GM12878 (cell line): ENCODE results near the gene SYNGR3. TPM values are rescaled to one million over a fixed set of nuclear protein-coding genes. Genes with fewer than 3 reads are reported as not detected.

ENCODE experiments used
- ATAC-seq: fragments of 200-7000 bp; cut with Tn5 transposase; 3 replicates; pipeline ENCODE4 v1.9.1; 2020; ENCODE audit warnings: mild to moderate bottlenecking, moderate library complexity
- BruUV-seq: library from RNA; stranded (reverse); fragments of 400-500 nt; replicated peaks from 2 replicates; lab custom pipeline; 2021; lab: Mats Ljungman, UMichigan
- CTCF ChIA-PET: fragments of 300-600 bp; sonication (Branson Sonifier 250); formaldehyde crosslinking; extraction: SDS; loops from one replicate; lab custom pipeline; 2021; ENCODE audit warnings: inconsistent platforms; lab: Yijun Ruan, JAX
- POLR2A ChIA-PET: fragments of 350-600 bp; formaldehyde crosslinking; extraction: SDS; loops from one replicate; lab custom pipeline; 2021; ENCODE audit warnings: inconsistent platforms; lab: Charles Lee
- RAD21 ChIA-PET: fragments of 300-600 bp; sonication (Branson Sonifier 250); formaldehyde crosslinking; loops from one replicate; lab custom pipeline; 2023; ENCODE audit warnings: antibody characterized with exemption; ENCODE audit not compliant: unreplicated experiment; lab: Charles Lee
- SMC1A ChIA-PET: fragments of 300-600 bp; sonication (Branson Sonifier 250); formaldehyde crosslinking; loops from one replicate; lab custom pipeline; 2023; ENCODE audit not compliant: unreplicated experiment, uncharacterized antibody; lab: Charles Lee
- DNase-seq: peaks from one replicate; pipeline ENCODE4 v3.0.0-alpha.2; 2011; ENCODE audit warnings: low read depth, low spot score
- FAIRE-seq: peaks from 3 replicates; lab custom pipeline; 2011; peaks lifted over from hg19 to GRCh38; lab: Jason Lieb, UNC
- H2AFZ ChIP-seq: 2 replicates; pipeline ENCODE4 v1.6.0; 2011; ENCODE audit warnings: low read depth, low read length, control low read depth; ENCODE audit not compliant: control insufficient read depth
- H3K27ac ChIP-seq: 2 replicates; pipeline ENCODE4 v1.5.1; 2011; ENCODE audit warnings: control low read depth; ENCODE audit not compliant: control insufficient read depth, insufficient read depth
- H3K27me3 ChIP-seq, 2 experiments: replicated peaks in 1 of 2; 2 replicates each; pipeline versions ENCODE4 v1.6.0 to v1.6.1; 2011; ENCODE audit warnings: low read length in 1 of 2; ENCODE audit not compliant: control insufficient read depth in 2 of 2, insufficient read depth in 2 of 2
- H3K36me3 ChIP-seq, 2 experiments: 2 replicates each; pipeline ENCODE4 v1.5.1; 2011; ENCODE audit warnings: low read length in 1 of 2; ENCODE audit not compliant: control insufficient read depth in 2 of 2, insufficient read depth in 2 of 2
- H3K4me1 ChIP-seq: 2 replicates; pipeline ENCODE4 v1.6.1; 2011; ENCODE audit warnings: mild to moderate bottlenecking, low read length, moderate library complexity, mixed read lengths; ENCODE audit not compliant: control insufficient read depth, insufficient read depth
- H3K4me2 ChIP-seq: 2 replicates; pipeline ENCODE4 v1.6.0; 2011; ENCODE audit warnings: control low read depth; ENCODE audit not compliant: control insufficient read depth, insufficient read depth
- H3K4me3 ChIP-seq: fragments of 200-600 bp; sonication (generic); 2 replicates; pipeline ENCODE4 v1.5.1; 2016
- H3K79me2 ChIP-seq: 2 replicates; pipeline ENCODE4 v1.6.0; 2011; ENCODE audit warnings: low read length; ENCODE audit not compliant: control insufficient read depth, insufficient read depth
- H3K9ac ChIP-seq: 2 replicates; pipeline ENCODE4 v1.8.0; 2011; ENCODE audit warnings: low read length, control low read depth, mixed read lengths; ENCODE audit not compliant: control insufficient read depth, insufficient read depth
- H3K9me3 ChIP-seq: replicated peaks from 3 replicates; pipeline ENCODE4 v1.5.1; 2011; ENCODE audit warnings: mild to moderate bottlenecking, low read length; ENCODE audit not compliant: control insufficient read depth, insufficient read depth
- H4K20me1 ChIP-seq: 2 replicates; pipeline ENCODE4 v1.6.0; 2011; ENCODE audit not compliant: control insufficient read depth, insufficient read depth
- HDAC6 ChIP-seq: fragments of 200-600 bp; sonication (generic); IDR thresholded peaks from one replicate; pipeline ENCODE4 v1.8.0; 2017; ENCODE audit warnings: antibody characterized with exemption; ENCODE audit not compliant: unreplicated experiment
- KDM1A ChIP-seq: fragments of 200-600 bp; sonication (generic); IDR thresholded peaks from 2 replicates; pipeline ENCODE4 v1.6.1; 2016; ENCODE audit warnings: borderline replicate concordance
- LARP7 ChIP-seq: fragments of 450-650 bp; IDR thresholded peaks from 2 replicates; pipeline ENCODE4 v1.6.1; 2017; ENCODE audit warnings: mild to moderate bottlenecking
- MTA3 ChIP-seq: IDR thresholded peaks from 2 replicates; pipeline ENCODE4 v1.6.1; 2012; ENCODE audit warnings: low read length, inconsistent platforms, borderline replicate concordance
- NKRF ChIP-seq: fragments of 450-650 bp; conservative IDR thresholded peaks from 2 replicates; pipeline ENCODE4 v1.6.1; 2017; ENCODE audit warnings: mild to moderate bottlenecking, moderate library complexity
- SIN3A ChIP-seq: IDR thresholded peaks from 2 replicates; pipeline ENCODE4 v1.6.1; 2012; ENCODE audit warnings: low read depth, low read length, improper control_type of control experiment
- SMARCA5 ChIP-seq: fragments of 450-650 bp; IDR thresholded peaks from 2 replicates; pipeline ENCODE4 v1.6.1; 2017; ENCODE audit warnings: mild to moderate bottlenecking
- SRF ChIP-seq, 2 experiments: IDR thresholded peaks; 2 replicates each; pipeline ENCODE4 v1.6.1; 2011; ENCODE audit warnings: low read depth in 2 of 2, low read length in 2 of 2, mild to moderate bottlenecking in 1 of 2, moderate library complexity in 1 of 2
- ZSCAN29 ChIP-seq: fragments of 450-650 bp; IDR thresholded peaks from 2 replicates; pipeline ENCODE4 v1.6.1; 2017; ENCODE audit warnings: mild to moderate bottlenecking, moderate library complexity
- WGBS: methylation state at CpG from one replicate; pipeline ENCODE4 v1.1.6; 2016; ENCODE audit warnings: low lambda C conversion rate; ENCODE audit not compliant: insufficient replicate concordance, insufficient coverage; ENCODE audit errors: missing lambda C conversion rate; 5-methylcytosine and 5-hydroxymethylcytosine counted together
- in situ Hi-C: fragments of 300-500 bp; cut with MboI; formaldehyde crosslinking; loops from 9 replicates; pipeline ENCODE4 v1.14.3; 2018; ENCODE audit warnings: mixed read lengths
- intact Hi-C: fragments of 100-400 bp; cut with micrococcal nuclease; formaldehyde crosslinking; loops from one replicate; pipeline ENCODE4 v1.14.2; 2022; ENCODE audit not compliant: unreplicated experiment
- polyA plus RNA-seq, 11 experiments: library from polyadenylated mRNA; depleted of rRNA in 4 of 11; unstranded in 6 of 11; stranded (reverse) in 5 of 11; fragments of >200 nt; fragmentation: Nextera tagmentation in 4 of 11; fragmentation: Illumina TruSeq in 1 of 11; extraction: Ambion mirVana in 4 of 11; extraction: Trizol in 1 of 11; gene quantifications; 1 replicate in 1 of 11; 2 replicates in 10 of 11; pipeline versions ENCODE4 v1.2.1 to v1.2.3, GENCODE V29; 2011 to 2016; ENCODE audit warnings: inconsistent platforms in 2 of 11, missing spikeins in 2 of 11, low read depth in 1 of 11
- total RNA-seq, 4 experiments: library from RNA; depleted of rRNA in 3 of 4; stranded (reverse); fragments of >200 nt in 3 of 4; fragmentation: Illumina TruSeq in 1 of 4; extraction: Trizol in 1 of 4; gene quantifications; 2 replicates each; pipeline versions ENCODE4 v1.2.1 to v1.2.3, GENCODE V29; 2013 to 2021
- TF ChIP-seq, protein P1 (sequence below): fragments of 450-650 bp; IDR thresholded peaks from 2 replicates; pipeline ENCODE4 v1.6.1; 2016; ENCODE audit warnings: mild to moderate bottlenecking, moderate library complexity, borderline replicate concordance
- TF ChIP-seq, protein P2 (sequence below): IDR thresholded peaks from 2 replicates; pipeline ENCODE4 v1.6.1; 2011; ENCODE audit warnings: borderline replicate concordance, low read depth, mild to moderate bottlenecking, moderate library complexity, low read length; ENCODE audit not compliant: insufficient read depth, poor library complexity, severe bottlenecking

SYNGR3 gene
- total and polyA plus RNA-seq, 10 of the 15 experiments (the other 5 are each of a cell fraction or from before 2014, with no cell fraction given): 1.2 to 18.1 (median 6.6) TPM

DNA sequence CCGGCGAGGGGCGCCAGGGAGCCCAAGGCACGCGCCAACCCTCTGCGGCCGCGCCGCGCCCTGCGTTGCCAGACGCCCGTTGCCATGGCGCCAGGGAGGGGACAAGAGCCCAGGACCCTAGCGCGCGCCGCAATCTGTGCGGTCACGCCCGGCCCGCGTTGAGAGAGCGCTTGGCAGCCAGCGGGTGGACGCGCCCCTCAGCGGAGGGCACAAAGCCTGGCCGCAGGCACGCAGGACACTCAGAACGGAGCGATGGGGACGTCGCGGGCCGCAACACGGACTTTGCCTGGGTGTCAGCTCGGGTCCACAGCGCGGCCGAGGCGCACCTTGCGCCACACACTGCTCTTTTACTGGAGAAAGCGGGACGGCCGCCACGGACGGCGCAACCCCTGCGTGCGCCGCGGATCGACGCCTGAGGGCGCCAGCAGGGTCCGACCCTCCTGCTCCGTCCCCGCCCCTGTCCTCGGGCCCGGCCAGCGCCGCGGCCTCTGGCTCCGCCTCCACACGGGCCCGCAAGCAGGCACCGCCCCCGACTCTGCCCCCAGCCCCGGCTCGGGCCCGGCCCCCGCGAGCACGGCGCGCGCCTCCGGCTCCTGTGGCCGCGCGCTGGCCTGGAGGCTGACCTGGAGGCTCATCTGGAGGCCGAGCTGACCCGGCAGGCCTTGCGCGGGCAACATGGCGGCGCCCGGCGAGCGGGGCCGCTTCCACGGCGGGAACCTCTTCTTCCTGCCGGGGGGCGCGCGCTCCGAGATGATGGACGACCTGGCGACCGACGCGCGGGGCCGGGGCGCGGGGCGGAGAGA lies 6.0 kb upstream of the SYNGR3 start, which contains the start of gene GFER (continued):
- TF ChIP-seq HDAC6 (no peak), SMARCA5 (peak; percentile 99)

DNA sequence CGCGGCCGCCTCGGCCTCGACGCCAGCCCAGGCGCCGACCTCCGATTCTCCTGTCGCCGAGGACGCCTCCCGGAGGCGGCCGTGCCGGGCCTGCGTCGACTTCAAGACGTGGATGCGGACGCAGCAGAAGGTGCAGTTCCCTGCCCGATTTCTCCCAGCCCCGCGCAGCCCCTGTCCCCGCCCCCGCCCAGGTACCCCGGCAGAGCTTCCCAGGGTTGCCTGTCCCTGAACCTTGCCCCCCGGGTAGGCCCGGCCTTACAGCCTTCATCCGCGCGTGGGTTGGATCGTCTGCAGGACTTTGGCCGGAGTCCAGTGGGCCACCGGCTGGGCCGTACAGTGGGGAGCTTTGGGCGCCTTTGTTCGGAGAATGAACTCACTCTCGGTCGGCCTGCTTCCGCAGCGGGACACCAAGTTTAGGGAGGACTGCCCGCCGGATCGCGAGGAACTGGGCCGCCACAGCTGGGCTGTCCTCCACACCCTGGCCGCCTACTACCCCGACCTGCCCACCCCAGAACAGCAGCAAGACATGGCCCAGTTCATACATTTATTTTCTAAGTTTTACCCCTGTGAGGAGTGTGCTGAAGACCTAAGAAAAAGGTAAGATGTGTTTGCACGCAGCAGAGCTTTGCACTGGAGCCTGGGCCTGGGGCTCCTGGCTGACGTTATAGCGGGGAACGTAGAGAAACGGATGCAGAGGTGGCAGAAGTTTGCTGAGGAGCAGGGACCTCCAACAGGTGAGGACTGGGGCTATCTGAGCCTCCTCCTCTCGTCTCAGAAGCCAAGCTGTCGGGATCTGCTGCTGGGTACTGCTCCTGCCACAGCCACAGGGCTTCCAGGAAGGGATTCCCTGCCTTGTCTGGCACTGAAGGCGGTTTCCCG lies 5.2 kb upstream of the SYNGR3 start:
- peaks cover 5 to 6% of the 10 kb centered on the region in 2 experiments; a peak in 3 of 4 replicates for H3K36me3 ChIP-seq
- no TSS peak for BruUV-seq
- peak overlapping the region; percentile 64 for H2AFZ ChIP-seq
- ChIA-PET CTCF (interaction anchor here (1.6 kb wide), 1 partner anchor 19 kb away, joined by 6 read pairs; no protein-coding TSS in a partner anchor), POLR2A (interaction anchor here (1.6 to 4.7 kb wide), 2 partner anchors 13 to 20 kb away, joined by 8 to 21 read pairs; partner anchors contain the start of genes RPS2 and TBL3), RAD21 (interaction anchor here (0.9 to 2.1 kb wide), 3 partner anchors 13 to 156 kb away, joined by 3 to 6 read pairs (median 3); partner anchors contain the start of gene TBL3), SMC1A (no interaction called here)
- WGBS: 15% methylated on average over 37 of the region's 58 CpGs
- peak overlapping the region; percentile 95 for H3K4me2 ChIP-seq
- intact Hi-C loops: no loop called here
- peak overlapping the region; percentile 80 for H3K9ac ChIP-seq
- no peaks in the 10 kb centered on the region; the same call in none of the 2 replicates for H3K79me2 ChIP-seq
- peak overlapping the region; percentile 87 for H3K4me3 ChIP-seq
- no peaks in the 10 kb centered on the region for H3K9me3 ChIP-seq
- FAIRE-seq (no peak), DNase-seq (no peak), ATAC-seq (peak; percentile 23)
- peaks cover 28% of the 10 kb centered on the region for H3K4me1 ChIP-seq
- in situ Hi-C loops: no loop called here
- H3K27ac ChIP-seq: no peak overlapping the region
- H4K20me1 ChIP-seq: no peaks in the 10 kb centered on the region
- 0 out of 4 replicates have a peak, but pooled peaks cover 0 to 5% of the 10 kb centered on the region in 2 experiments for H3K27me3 ChIP-seq
- TF ChIP-seq SIN3A: no peak; the same call in 1 of the 2 replicates
- TF ChIP-seq, protein P1, sequence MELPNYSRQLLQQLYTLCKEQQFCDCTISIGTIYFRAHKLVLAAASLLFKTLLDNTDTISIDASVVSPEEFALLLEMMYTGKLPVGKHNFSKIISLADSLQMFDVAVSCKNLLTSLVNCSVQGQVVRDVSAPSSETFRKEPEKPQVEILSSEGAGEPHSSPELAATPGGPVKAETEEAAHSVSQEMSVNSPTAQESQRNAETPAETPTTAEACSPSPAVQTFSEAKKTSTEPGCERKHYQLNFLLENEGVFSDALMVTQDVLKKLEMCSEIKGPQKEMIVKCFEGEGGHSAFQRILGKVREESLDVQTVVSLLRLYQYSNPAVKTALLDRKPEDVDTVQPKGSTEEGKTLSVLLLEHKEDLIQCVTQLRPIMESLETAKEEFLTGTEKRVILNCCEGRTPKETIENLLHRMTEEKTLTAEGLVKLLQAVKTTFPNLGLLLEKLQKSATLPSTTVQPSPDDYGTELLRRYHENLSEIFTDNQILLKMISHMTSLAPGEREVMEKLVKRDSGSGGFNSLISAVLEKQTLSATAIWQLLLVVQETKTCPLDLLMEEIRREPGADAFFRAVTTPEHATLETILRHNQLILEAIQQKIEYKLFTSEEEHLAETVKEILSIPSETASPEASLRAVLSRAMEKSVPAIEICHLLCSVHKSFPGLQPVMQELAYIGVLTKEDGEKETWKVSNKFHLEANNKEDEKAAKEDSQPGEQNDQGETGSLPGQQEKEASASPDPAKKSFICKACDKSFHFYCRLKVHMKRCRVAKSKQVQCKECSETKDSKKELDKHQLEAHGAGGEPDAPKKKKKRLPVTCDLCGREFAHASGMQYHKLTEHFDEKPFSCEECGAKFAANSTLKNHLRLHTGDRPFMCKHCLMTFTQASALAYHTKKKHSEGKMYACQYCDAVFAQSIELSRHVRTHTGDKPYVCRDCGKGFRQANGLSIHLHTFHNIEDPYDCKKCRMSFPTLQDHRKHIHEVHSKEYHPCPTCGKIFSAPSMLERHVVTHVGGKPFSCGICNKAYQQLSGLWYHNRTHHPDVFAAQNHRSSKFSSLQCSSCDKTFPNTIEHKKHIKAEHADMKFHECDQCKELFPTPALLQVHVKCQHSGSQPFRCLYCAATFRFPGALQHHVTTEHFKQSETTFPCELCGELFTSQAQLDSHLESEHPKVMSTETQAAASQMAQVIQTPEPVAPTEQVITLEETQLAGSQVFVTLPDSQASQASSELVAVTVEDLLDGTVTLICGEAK: no peak
- 0 out of 2 replicates have a peak, but pooled peaks have one; percentile 70 for TF ChIP-seq NKRF
- no peak for TF ChIP-seq MTA3
- TF ChIP-seq ZSCAN29: no peak
- TF ChIP-seq LARP7: 0 out of 2 replicates have a peak, but pooled peaks have one; percentile 8
- TF ChIP-seq, protein P2, sequence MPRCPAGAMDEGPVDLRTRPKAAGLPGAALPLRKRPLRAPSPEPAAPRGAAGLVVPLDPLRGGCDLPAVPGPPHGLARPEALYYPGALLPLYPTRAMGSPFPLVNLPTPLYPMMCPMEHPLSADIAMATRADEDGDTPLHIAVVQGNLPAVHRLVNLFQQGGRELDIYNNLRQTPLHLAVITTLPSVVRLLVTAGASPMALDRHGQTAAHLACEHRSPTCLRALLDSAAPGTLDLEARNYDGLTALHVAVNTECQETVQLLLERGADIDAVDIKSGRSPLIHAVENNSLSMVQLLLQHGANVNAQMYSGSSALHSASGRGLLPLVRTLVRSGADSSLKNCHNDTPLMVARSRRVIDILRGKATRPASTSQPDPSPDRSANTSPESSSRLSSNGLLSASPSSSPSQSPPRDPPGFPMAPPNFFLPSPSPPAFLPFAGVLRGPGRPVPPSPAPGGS: no peak
- TF ChIP-seq KDM1A: no peak
- TF ChIP-seq SRF (IDR thresholded peaks at IDR 0.05; ENCODE audit: low read depth in 2 of 2, low read length in 2 of 2): no peak
